Measurements from ENCODE around the gene DDX50. TPM values are rescaled to one million over a fixed set of nuclear protein-coding genes. Genes with fewer than 3 reads are reported as not detected.

The DDX50 gene
- polyA plus RNA-seq, 2 of the 4 experiments (the other 2 are of a cell fraction): 35.1 to 64.6 TPM

- ATAC-seq (peak; percentile 74 to 78), FAIRE-seq (no peak), DNase-seq (ENCODE audit: low read depth in 1 of 2, low spot score in 1 of 2) (peak in 1 of 2 experiments; percentile 36)
- Histone ChIP-seq H3K27ac (peak overlapping the region; percentile 95 to 96), H3K4me1 (peaks cover 9% of the 10 kb centered on the region; the same call in 2 of the 3 replicates), H3K4me3 (peak overlapping the region; percentile 91), H3K4me2 (peak overlapping the region; percentile 65), H3K9me3 (no peaks in the 10 kb centered on the region)
- ChIA-PET POLR2A (interaction anchor here (0.6 to 1.0 kb wide), 3 partner anchors 11 to 73 kb away, joined by 3 to 6 read pairs (median 3); partner anchors contain the start of gene STOX1), CTCF (interaction anchor here (0.6 to 2.1 kb wide), 7 partner anchors 29 to 568 kb away, joined by 3 to 6 read pairs (median 4); partner anchors contain the start of genes PBLD, RUFY2 and STOX1)
- WGBS (ENCODE audit: missing lambda C conversion rate): 13% methylated on average over 33 of the region's 40 CpGs
- TF ChIP-seq BCL3 (IDR thresholded peaks at IDR 0.05) (peak; percentile 17; the same call in 1 of the 3 replicates), CHD2 (IDR thresholded peaks at IDR 0.05; ENCODE audit: low read length, partially characterized antibody) (peak; percentile 44), ELK1 (IDR thresholded peaks at IDR 0.05; ENCODE audit: low read depth, low read length) (no peak), HOXB5 (CRISPR knock-in tag; IDR thresholded peaks at IDR 0.05) (peak; percentile 86), CHD4 (IDR thresholded peaks at IDR 0.05; ENCODE audit: borderline replicate concordance) (no peak), CEBPB (IDR thresholded peaks at IDR 0.05) (no peak), TFCP2L1 (CRISPR knock-in tag; IDR thresholded peaks at IDR 0.05) (0 out of 2 replicates have a peak, but pooled peaks have one; percentile 29), NFE2L2 (conservative IDR thresholded peaks at IDR 0.05; ENCODE audit: low read length) (no peak), HDAC2 (IDR thresholded peaks at IDR 0.05) (no peak), RARB (CRISPR knock-in tag; IDR thresholded peaks at IDR 0.05) (no peak), FOSB (CRISPR knock-in tag; IDR thresholded peaks at IDR 0.05) (no peak), MAX (IDR thresholded peaks at IDR 0.05) (peak; percentile 98), NR3C1 (IDR thresholded peaks at IDR 0.05) (no peak), EP300 (IDR thresholded peaks at IDR 0.05) (no peak), MAFK (IDR thresholded peaks at IDR 0.05; ENCODE audit: partially characterized antibody) (no peak), ATOH8 (CRISPR knock-in tag; IDR thresholded peaks at IDR 0.05; ENCODE audit: low read depth) (peak; percentile 65; the same call in 1 of the 2 replicates), CTCF (IDR thresholded peaks at IDR 0.05) (no peak), MYC (IDR thresholded peaks at IDR 0.05; ENCODE audit: borderline replicate concordance, low read length) (no peak), SREBF2 (IDR thresholded peaks at IDR 0.05) (no peak), PHF8 (IDR thresholded peaks at IDR 0.05; ENCODE audit: borderline replicate concordance, low read depth) (peak; percentile 85; the same call in 1 of the 2 replicates), BHLHE40 (IDR thresholded peaks at IDR 0.05; ENCODE audit: low read depth, low read length) (no peak), REST (IDR thresholded peaks at IDR 0.05) (no peak), NPAS2 (CRISPR knock-in tag; IDR thresholded peaks at IDR 0.05; ENCODE audit: borderline replicate concordance) (no peak), USF2 (IDR thresholded peaks at IDR 0.05) (0 out of 2 replicates have a peak, but pooled peaks have one; percentile 16), KDM5A (IDR thresholded peaks at IDR 0.05) (no peak), HOXA7 (CRISPR knock-in tag; IDR thresholded peaks at IDR 0.05) (no peak), HES2 (IDR thresholded peaks at IDR 0.05) (no peak), PBX3 (IDR thresholded peaks at IDR 0.05) (no peak)
Observed at GRCh38 chr10:68900427-68901104, 549 bp upstream of the DDX50 start.

All from A549 (cell line).